GM12878 (cell line): Measurements from ENCODE around the gene KCNB1.

ENCODE experiments used
- EP300 ChIP-seq, 2 experiments: fragments of 150-350 bp in 1 of 2; IDR thresholded peaks; 2 replicates each; pipeline ENCODE4 v1.6.1; 2011 to 2012; ENCODE audit warnings: low read depth in 2 of 2, low read length in 2 of 2, borderline replicate concordance in 1 of 2, improper control_type of control experiment in 1 of 2, inconsistent platforms in 1 of 2; ENCODE audit not compliant: control insufficient read depth in 1 of 2
- EZH2 ChIP-seq: IDR thresholded peaks from 2 replicates; pipeline ENCODE4 v1.6.1; 2012; ENCODE audit warnings: low read depth, mild to moderate bottlenecking, control low read depth, inconsistent platforms, low read length, borderline replicate concordance; ENCODE audit not compliant: control insufficient read depth
- FOXM1 ChIP-seq: IDR thresholded peaks from 2 replicates; pipeline ENCODE4 v1.6.1; 2012; ENCODE audit warnings: low read depth, mild to moderate bottlenecking, inconsistent platforms, low read length, moderate library complexity
- POLR2A ChIP-seq: IDR thresholded peaks from 2 replicates; pipeline ENCODE4 v1.6.1; 2011; ENCODE audit warnings: low read depth, mild to moderate bottlenecking, low read length
- SRF ChIP-seq, 2 experiments: IDR thresholded peaks; 2 replicates each; pipeline ENCODE4 v1.6.1; 2011; ENCODE audit warnings: low read depth in 2 of 2, low read length in 2 of 2, mild to moderate bottlenecking in 1 of 2, moderate library complexity in 1 of 2
- ZNF384 ChIP-seq: IDR thresholded peaks from 2 replicates; pipeline ENCODE4 v1.6.1; 2012; ENCODE audit warnings: low read depth, mild to moderate bottlenecking, low read length, improper control_type of control experiment, borderline replicate concordance
- ZSCAN29 ChIP-seq: fragments of 450-650 bp; IDR thresholded peaks from 2 replicates; pipeline ENCODE4 v1.6.1; 2017; ENCODE audit warnings: mild to moderate bottlenecking, moderate library complexity
- TF ChIP-seq, protein P1 (sequence below): fragments of 450-650 bp; IDR thresholded peaks from 2 replicates; pipeline ENCODE4 v1.6.1; 2017; ENCODE audit warnings: mild to moderate bottlenecking

DNA sequence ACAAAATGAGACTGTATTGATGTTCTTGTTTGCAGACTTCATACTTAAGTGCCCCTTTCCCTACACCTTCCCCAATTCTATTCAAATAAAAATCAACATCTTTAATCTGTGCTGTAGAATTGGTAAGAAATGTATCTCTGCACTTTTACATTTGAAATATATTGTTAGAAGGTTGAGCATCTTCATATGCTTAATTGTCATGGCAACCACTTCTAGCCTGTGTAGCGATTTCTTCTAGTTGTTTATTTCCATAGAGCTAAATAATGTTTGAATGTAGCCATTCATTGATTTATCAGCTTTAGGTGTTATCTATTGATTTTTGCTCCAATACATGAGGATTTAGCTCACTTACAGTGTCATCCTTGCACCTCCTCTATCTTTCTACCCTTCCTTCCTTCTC is 166.9 kb downstream of the KCNB1 start:
- TF ChIP-seq FOXM1 (no peak), ZNF384 (no peak), EZH2 (no peak), EP300 (IDR thresholded peaks at IDR 0.05; ENCODE audit: borderline replicate concordance in 1 of 2, control insufficient read depth in 1 of 2, low read depth in 2 of 2, low read length in 2 of 2) (no peak), POLR2A (no peak), SRF (IDR thresholded peaks at IDR 0.05; ENCODE audit: low read depth in 2 of 2, low read length in 2 of 2) (no peak), ZSCAN29 (no peak)
- TF ChIP-seq, protein P1, sequence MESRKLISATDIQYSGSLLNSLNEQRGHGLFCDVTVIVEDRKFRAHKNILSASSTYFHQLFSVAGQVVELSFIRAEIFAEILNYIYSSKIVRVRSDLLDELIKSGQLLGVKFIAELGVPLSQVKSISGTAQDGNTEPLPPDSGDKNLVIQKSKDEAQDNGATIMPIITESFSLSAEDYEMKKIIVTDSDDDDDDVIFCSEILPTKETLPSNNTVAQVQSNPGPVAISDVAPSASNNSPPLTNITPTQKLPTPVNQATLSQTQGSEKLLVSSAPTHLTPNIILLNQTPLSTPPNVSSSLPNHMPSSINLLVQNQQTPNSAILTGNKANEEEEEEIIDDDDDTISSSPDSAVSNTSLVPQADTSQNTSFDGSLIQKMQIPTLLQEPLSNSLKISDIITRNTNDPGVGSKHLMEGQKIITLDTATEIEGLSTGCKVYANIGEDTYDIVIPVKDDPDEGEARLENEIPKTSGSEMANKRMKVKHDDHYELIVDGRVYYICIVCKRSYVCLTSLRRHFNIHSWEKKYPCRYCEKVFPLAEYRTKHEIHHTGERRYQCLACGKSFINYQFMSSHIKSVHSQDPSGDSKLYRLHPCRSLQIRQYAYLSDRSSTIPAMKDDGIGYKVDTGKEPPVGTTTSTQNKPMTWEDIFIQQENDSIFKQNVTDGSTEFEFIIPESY = no peak
